UCSD-AML1 (cell line): ENCODE data around the gene WDR53.
"Not testable (repeated sequence)": the region's sequence is repeated elsewhere in the genome, so short reads cannot be mapped to it uniquely, and the experiment has no call there.

Experiments
- DNase-seq: peaks from one replicate; lab custom pipeline; 2025; ENCODE audit not compliant: unreplicated experiment; lab: John Stamatoyannopoulos, UW

The WDR53 gene

GRCh38 chr3:196559826-196560225, 8.5 kb downstream of the WDR53 start:
- DNase-seq: no peak

GRCh38 chr3:196558476-196558875, 9.9 kb downstream of the WDR53 start:
- no peak for DNase-seq

GRCh38 chr3:196557236-196557635, 11.1 kb downstream of the WDR53 start:
- DNase-seq: no peak

- no peak for DNase-seq
These were observed 13.1 kb downstream of the WDR53 start for GRCh38 chr3:196555295-196555694.

- DNase-seq: peak; percentile 22
These were observed 14.1 kb downstream of the WDR53 start for GRCh38 chr3:196554205-196554604.

GRCh38 chr3:196553551-196553950, 14.8 kb downstream of the WDR53 start:
- DNase-seq: no peak

- DNase-seq: no peak
These were observed 16.1 kb downstream of the WDR53 start for GRCh38 chr3:196552253-196552652.

- DNase-seq: not testable (repeated sequence)
These were observed 18.2 kb downstream of the WDR53 start for GRCh38 chr3:196550172-196550571.

- DNase-seq: not testable (repeated sequence)
These were observed 19.0 kb downstream of the WDR53 start for GRCh38 chr3:196549312-196549711.

- no peak for DNase-seq
These were observed 21.3 kb downstream of the WDR53 start for GRCh38 chr3:196547067-196547466.

- DNase-seq: no peak
These were observed 21.8 kb downstream of the WDR53 start for GRCh38 chr3:196546537-196546936.

- no peak for DNase-seq
These were observed 23.8 kb downstream of the WDR53 start for GRCh38 chr3:196544491-196544992.

- no peak for DNase-seq
These were observed 26.5 kb downstream of the WDR53 start for GRCh38 chr3:196541684-196542445.

- peak; percentile 14 for DNase-seq
These were observed 30.9 kb downstream of the WDR53 start for GRCh38 chr3:196537319-196537984.

- DNase-seq: no peak
These were observed 35.1 kb downstream of the WDR53 start for GRCh38 chr3:196533260-196533681.

GRCh38 chr3:196531418-196531817, 36.9 kb downstream of the WDR53 start:
- no peak for DNase-seq

GRCh38 chr3:196528639-196529233, 39.6 kb downstream of the WDR53 start:
- DNase-seq: peak; percentile 88

GRCh38 chr3:196525141-196525540, 43.2 kb downstream of the WDR53 start:
- no peak for DNase-seq

GRCh38 chr3:196524527-196524926, 43.8 kb downstream of the WDR53 start:
- no peak for DNase-seq

- DNase-seq: no peak
These were observed 44.5 kb downstream of the WDR53 start for GRCh38 chr3:196523841-196524240.

- DNase-seq: not testable (repeated sequence)
These were observed 47.1 kb downstream of the WDR53 start for GRCh38 chr3:196521291-196521690.

- DNase-seq: no peak
These were observed 48.7 kb downstream of the WDR53 start for GRCh38 chr3:196519718-196520082.
